ENCODE data around the gene TNC.
"Not testable (repeated sequence)": the region's sequence is repeated elsewhere in the genome, so short reads cannot be mapped to it uniquely, and the experiment has no call there.

The TNC gene

GRCh38 chr9:115133649-115134048 lies 15.7 kb upstream of the TNC start:
- no peak for DNase-seq

DNA sequence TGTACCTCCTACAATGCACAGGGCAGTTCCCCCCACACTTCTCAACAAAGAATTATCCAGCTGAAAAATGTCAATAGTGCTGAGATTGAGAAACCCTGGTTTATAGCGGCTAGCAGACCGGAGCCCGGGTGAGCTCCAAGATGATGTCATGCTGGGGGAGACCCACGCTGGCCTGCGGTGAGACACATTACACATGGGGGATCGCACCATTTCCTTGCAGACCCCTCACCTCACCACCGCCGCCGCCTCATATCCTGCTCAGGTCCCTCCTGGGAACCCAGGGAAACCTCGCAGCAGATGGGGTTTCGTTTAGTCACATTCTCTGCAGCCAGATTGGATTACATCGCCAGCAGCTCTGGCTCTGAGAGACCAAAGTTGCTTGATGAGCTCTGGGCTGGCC lies 14.7 kb upstream of the TNC start:
- no peak for DNase-seq

DNA sequence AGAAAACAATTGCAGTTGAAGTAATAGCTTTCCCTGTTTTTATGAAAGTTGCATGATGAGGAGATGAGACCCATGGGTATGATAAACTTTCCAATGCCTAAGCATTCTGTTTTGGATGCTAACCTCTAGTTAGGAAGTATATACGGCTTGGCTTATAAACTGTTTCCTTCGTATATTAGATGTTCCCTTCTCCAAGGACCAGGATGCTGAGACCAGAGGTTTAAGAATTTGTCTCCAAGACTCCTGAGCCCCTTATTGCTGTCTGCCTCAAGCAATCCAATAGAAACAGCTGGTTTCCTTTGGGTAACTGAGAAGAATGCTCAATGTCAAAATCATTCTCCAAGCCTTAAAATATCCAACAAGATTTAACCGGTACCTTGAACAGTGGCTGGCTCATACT lies 12.2 kb upstream of the TNC start:
- no peak for DNase-seq

- DNase-seq: not testable (repeated sequence)
Observed at GRCh38 chr9:115128726-115129125, 10.8 kb upstream of the TNC start.

GRCh38 chr9:115127191-115127817 lies 9.3 kb upstream of the TNC start:
- DNase-seq: no peak

DNA sequence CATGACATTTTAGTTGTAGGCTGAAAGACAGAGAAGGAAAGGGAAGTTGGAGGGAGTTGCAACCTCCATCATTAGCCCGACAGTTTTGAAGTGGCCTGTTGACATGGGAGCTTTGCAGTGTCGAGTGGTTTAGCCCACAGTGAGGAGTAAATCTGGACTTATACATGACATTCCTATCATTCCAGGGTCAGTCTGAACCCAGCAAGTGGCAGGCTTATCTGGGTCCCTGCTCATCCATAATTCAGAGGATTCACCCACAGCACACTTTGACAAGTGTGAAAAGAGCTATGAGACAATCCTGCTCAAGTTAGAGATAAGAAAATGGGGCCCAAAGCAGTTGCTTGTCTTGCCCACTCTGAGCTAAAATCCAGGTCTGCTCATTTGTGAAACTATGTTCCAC lies 8.4 kb upstream of the TNC start:
- no peak for DNase-seq

- no peak for DNase-seq
Observed at GRCh38 chr9:115122937-115123336, 5.0 kb upstream of the TNC start.

- DNase-seq: no peak
Observed at GRCh38 chr9:115121181-115121580, 3.2 kb upstream of the TNC start.

DNA sequence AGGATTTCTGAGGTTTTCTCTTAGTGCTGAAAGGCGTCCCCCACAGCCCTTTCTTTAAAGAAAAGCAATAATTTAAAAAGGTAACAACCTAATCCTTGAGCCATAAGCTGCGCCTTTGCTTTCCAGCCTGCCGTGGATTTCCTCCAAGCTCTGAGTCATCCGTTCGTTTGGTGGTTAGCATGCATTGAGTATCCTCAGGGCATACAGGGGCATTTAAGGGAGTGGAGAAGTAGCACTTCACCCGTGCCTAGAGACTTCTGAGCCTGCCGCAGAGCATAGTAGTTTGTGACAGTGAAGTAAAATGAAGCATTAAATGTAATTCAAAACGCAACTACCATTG lies 892 bp upstream of the TNC start:
- no peak for DNase-seq

- no peak for DNase-seq
Observed at GRCh38 chr9:115116421-115117284, 1.3 kb downstream of the TNC start.

DNA sequence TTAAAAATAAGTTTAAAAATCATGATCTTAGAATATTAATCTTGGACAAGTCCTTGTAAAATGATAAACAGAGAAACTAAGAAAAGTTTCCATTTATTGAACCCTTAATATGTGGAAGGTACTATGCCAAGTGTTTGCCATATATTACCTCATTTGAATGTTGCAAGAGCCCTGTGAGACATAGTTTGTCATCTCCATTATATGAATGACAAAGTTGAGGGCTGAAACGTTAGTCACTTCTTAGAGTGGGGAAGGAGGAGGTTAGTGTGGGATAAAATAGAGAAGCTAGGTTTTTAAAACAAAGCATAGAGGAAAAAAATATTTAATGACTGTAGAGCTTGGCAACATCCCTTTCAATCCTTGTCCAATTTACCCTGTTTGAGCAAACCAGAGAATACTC lies 2.0 kb downstream of the TNC start:
- DNase-seq: no peak

DNA sequence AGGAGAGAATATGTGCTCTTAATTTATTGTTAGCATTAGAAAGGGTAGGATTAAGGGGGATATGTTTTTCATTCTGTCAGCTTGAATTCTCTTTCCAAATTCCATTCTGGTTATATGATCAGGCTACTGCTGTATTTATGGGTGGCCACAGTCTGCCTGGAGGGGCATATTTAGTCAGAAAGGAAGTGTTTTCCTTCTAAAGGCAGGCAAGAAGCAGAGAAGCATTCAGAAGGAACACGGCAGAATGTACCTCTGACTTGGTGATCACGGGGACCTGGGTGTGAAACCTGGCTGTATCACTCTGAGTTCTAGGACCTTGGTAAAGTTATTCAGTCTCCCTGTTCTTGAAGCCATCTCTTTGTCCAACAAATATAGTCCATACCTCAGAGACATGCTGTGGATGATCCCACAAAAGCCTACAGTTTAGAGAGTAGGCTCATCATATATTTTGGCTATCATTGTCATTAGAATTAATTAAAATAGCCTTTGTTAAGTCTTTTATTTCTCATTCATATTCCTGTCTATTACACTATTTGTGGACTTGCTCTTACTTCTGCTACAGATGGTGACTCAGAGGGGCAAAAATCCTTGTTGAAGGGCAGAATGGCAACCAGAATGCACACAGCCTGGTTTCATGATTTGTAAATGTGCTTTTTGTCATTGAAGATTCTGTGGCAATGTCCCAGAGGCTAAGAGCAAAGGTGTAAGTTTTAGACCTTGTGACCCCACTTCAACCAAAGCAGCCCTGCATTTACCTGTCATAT lies 2.7 kb downstream of the TNC start:
- no peak for DNase-seq

- no peak for DNase-seq
Observed at GRCh38 chr9:115114546-115114945, 3.4 kb downstream of the TNC start.

DNA sequence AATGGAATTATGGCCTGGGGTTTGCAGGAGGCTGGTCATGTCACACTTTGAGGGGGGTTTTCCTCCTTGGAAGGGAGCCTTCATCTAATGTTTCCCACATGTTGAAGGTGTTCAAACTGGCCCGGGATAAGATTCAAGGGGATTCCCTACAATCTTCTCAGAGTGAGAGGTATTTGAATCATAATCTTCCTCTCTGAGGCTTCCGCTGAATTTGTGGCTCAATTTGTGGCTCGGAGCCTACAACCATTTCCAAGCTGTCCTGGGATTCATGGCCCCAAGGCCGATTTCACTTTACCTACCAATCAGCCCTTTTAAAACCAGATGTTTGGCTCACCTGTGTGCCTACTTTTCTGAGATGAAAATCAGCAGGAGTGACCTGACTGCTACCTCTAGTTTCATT lies 3.9 kb downstream of the TNC start:
- no peak for DNase-seq

- no peak for DNase-seq
Observed at GRCh38 chr9:115111874-115112273, 6.1 kb downstream of the TNC start.

GRCh38 chr9:115109486-115109885 lies 8.5 kb downstream of the TNC start:
- no peak for DNase-seq

- DNase-seq: no peak
Observed at GRCh38 chr9:115107701-115108100, 10.3 kb downstream of the TNC start.

- no peak for DNase-seq
Observed at GRCh38 chr9:115106642-115107041, 11.3 kb downstream of the TNC start.

DNA sequence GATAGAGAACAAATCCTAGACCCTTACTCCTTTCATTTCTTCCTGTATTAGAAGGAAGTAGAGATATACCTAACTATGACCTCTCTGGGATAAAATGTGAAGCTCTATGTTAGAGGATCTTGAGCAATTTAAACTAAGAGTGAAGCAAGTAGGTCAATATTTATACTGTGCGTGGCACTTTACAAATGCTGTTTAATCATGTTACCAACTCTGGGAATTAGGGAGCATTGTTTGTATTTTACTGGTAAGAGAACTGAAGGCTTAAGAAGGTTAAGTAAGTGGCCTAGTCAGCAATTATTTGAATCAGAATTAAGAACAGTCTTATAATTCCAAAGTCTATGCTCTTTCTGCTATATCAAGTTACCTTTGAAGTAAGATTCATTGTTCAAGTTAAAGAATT lies 12.0 kb downstream of the TNC start:
- no peak for DNase-seq

DNA sequence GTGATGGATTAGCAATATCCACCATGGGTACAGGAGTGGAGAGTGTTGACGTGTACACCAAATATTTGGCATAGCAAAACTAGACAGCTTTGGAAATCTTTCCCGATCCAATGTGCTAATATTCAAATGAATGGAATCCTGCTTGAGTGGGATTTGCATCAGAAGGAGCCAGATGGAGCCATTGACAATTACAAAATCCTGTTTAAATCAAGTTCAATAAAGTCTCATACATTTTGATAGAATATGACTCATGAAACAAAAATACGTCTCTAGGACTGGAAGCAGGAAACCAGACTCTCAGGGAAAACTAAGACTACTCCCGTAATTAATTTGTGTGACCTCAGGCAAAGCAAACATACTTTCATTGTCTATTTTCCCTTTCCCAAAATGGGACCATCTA lies 13.0 kb downstream of the TNC start:
- no peak for DNase-seq

GRCh38 chr9:115103746-115104477 lies 14.0 kb downstream of the TNC start:
- no peak for DNase-seq

DNA sequence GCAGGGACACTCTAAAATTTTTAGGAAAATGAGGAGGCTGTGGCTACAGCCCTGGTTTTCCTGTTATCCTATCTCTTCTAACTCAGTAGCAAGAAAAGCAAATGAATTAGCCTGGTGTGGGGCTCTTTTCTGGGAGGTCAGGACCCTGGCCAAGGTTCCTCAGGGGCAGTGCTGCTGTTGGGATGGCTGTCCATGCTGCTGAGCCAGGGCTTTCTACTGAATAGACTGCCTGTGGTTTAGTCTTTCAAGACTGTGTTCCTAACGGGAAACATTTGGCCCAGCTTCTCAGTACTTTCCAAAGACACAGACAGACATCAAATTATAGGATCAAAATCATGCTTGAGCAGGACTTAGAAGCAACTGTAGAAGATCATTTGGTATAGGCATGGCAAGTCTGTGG lies 18.1 kb downstream of the TNC start:
- no peak for DNase-seq

DNA sequence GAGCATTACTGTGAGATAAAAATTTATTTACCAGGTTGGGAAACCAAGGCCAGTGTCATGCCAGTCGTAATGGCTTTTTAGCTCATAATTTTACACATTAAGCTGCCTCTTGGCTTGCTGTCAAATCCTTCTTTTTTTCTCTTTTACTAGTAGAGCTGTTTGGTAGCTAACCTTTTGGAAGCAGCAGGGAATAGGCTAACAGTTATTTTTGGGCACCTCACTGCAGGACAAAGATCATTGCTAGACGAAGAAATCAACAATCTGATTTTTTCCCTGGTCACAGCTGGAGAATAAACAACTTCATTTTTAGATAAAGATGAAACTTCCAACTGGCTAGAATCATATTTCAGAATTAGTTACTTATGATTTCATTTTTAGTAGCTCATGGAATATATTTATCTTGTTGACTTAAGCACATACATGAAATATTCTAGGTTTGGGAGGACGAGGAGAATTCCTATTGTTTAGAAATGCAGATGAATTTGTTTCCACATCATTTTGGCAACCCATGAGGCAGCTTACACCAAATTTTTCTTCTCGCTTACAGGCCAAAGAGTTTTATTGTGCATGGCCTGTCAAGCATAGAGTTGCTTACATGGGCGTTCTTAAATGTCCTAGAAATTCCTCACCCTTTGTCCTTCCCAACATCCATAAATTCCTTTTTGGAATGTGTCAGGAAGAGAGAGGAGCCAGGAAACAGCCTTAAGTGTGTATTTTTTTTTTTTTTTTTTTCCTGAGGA lies 19.6 kb downstream of the TNC start:
- no peak for DNase-seq

All from activated T-cell treated with anti-CD3 and anti-CD28 coated beads, Interleukin-2, amount 50 U/mL, for 1 hour (primary cell).